ENCODE data around the gene CHD2.
"Not testable (repeated sequence)": the region's sequence is repeated elsewhere in the genome, so short reads cannot be mapped to it uniquely, and the experiment has no call there.

The CHD2 gene

GRCh38 chr15:92899948-92900730 is at the start of gene CHD2:
CHD2 (plus strand) TSS chr15:92900324; CDS start chr15:92901238, 914 bp downstream.
- DNase-seq (ENCODE audit: low read depth, low spot score), result peak; percentile 90

DNA sequence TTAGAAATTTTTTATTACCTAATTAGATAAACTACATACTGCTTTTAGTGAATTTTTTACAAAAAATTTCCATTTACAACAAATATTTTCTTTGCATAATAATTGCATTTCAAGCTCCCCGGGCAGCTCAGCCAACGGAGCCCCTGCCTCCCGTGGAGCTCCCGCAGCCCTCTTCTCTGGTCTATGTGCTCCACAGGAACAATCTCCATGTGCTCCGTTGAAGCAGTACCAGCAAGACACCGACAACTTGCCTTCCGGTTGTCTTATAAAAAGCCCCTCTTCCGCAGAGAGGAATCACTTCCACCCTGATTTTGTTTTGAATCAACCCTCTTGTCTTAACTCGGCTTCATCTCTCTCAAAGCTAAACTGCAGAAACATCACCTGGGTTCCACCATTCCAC is 46.9 kb upstream of the CHD2 start:
- no peak for DNase-seq (ENCODE audit: low read depth, low spot score)

DNA sequence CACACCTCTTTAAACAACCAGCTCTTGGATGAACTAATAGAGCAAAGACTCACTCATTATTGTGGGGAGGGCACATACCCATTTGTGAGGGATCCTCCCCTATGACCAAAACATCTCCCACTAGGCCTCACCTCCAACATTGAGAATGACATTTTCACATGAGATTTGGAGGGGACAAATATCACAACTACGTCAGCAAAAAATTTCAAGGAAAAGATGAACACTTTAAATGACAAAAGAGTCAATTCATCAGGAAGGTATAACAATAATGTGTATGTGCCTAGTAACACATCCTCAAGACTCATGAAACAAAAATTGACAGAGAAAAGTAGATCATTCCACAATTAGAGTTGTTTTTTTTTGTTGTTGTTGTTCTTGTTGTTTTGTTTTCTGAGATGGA is 38.4 kb upstream of the CHD2 start:
- no peak for DNase-seq (ENCODE audit: low read depth, low spot score)

- DNase-seq (ENCODE audit: low read depth, low spot score), result no peak
Observed at GRCh38 chr15:92864127-92864814, 35.9 kb upstream of the CHD2 start.

DNA sequence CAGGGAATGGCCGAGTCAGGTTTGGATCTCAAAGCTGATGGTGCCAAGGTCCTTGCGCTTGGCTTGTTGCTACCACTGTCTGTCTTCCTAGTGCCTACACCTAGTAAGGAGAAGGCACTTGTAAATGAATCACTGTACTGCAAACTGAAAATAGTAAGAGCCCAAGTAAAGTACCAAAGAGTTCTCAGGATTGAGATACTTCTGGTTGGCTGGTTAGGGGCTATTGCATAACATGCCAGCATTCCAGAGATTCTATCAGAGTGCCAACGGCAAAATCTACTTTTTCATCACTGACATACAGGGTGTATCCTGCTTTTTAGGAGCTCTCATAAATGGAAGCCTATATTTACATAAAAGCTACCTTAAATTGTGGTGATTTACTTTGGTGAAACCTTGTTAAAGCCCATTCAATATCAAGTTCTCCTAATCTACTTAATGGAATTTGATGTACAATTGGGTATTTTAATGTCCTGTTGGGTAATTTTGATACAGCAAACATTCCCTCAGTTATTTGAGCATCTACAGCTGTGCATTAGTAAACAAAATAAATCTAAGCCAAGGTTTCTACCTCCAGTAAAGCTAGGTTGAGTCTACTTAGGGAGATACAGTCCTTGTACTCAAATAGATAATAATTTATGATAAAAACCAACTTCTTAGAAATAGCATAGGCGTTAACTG is 30.7 kb upstream of the CHD2 start:
- DNase-seq (ENCODE audit: low read depth, low spot score), result peak; percentile 73

DNA sequence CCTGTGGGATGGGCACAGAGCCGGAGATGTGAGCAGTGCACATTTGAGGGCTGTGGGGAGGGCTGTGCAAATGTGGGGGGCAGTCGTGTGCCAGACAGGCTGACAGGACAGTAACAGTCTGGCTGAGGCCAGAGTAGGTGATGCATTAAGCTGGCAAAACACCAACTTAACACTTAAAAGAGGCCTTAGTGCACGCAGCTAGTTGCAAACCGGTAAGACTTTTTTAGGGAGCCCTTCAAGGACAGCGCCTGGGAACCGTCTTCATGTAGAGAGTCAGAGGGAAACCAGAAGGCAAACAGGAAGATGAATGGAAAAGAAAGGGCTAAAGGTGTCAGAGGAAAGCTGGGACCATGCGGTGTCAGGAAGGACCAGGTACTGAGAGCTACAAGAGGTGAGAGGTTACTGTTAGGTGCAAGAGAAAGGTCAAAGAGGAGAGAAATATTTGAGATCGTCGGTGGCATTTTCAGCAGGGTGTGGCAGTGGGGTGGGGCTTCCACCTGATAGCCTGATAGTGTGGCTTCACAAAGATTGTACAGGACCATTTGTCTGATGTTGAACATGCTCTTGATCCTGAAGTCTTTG is 30.0 kb upstream of the CHD2 start:
- peak; percentile 20 for DNase-seq (ENCODE audit: low read depth, low spot score)

DNA sequence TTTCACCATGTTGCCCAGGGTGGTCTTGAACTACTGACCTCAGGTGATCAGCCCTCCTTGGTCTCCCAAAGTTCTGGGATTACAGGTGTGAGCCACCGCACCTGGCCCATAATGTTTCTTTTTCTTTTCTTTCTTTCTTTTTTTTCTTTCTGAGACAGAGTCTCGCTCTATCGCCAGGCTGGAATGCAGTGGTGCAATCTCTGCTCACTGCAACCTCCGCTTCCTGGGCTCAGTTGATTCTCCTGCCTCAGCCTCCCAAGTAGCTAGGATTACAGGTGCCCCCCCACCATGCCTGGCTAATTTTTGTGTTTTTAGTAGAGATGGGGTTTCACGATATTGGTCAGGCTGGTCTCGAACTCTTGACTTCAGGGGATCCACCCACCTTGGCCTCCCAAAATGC is 27.2 kb upstream of the CHD2 start:
- DNase-seq (ENCODE audit: low read depth, low spot score), result not testable (repeated sequence)

GRCh38 chr15:92877000-92877399 is 23.1 kb upstream of the CHD2 start:
- DNase-seq (ENCODE audit: low read depth, low spot score), result no peak

- DNase-seq (ENCODE audit: low read depth, low spot score), result no peak
Observed at GRCh38 chr15:92877416-92877815, 22.7 kb upstream of the CHD2 start.

- DNase-seq (ENCODE audit: low read depth, low spot score), result no peak
Observed at GRCh38 chr15:92878593-92879053, 21.5 kb upstream of the CHD2 start.

- DNase-seq (ENCODE audit: low read depth, low spot score), result no peak
Observed at GRCh38 chr15:92879949-92880725, 20.0 kb upstream of the CHD2 start.

DNA sequence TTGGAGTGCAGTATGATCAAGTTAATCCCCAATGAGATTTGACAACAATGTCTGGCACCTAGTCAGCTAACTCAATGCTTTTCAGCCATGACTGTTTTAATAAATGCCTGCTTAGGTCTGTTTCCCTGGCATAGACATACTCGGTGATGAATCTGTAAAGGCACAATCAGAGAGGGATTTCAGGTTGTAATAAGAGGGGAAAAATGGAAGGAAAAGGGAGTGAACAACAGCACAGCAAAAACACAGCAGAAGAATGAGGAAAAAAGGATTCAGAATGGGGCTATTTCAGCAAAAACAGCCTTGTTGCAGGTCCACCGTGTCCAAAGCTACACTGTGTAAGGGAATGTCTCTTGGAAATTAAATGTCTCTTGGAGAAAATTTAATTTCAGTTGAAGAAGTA is 19.3 kb upstream of the CHD2 start:
- no peak for DNase-seq (ENCODE audit: low read depth, low spot score)

- peak; percentile 46 for DNase-seq (ENCODE audit: low read depth, low spot score)
Observed at GRCh38 chr15:92881211-92881754, 18.8 kb upstream of the CHD2 start.

DNA sequence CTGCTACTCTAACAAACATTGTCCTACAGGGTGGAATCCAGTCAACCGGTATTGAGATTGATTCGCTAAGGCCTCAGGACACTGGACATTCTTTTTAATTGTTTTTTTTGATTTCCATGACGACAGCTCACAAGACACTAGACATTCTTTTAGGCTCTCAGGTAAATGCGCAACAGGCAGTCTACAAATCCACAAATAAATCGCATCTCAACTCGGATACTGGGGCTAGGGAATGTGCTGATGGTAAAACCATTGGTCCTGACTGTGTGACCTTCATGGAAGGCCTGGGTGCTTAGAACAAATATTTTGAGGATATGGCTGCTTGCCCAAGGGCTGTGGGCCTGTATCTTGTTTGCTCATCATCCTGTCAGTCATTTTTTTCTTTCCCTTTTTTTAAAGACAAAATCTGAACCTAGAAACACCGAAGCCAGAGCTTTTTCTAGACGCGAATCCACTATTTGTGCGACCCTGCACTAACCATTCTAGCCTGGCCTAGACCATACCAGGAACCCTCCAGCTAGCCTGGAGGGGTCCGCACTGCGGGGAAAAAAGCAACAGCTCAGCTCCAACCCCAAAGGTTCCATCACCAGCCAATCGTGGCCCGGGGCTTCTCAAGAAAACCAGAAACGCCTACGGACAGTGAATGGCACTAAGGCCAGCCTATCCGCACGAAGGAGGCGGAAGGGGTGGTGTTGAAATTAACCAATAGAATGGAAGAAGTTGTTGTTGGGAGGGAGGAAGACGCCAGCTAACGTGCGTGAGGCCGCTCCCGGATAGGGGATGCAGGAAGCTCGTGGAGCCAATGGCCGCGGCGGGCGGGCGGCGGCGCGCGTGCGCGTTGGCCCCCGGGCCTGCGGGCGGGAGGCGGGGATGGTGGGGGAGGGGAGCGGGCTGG is 18.1 kb upstream of the CHD2 start:
- peak; percentile 100 for DNase-seq (ENCODE audit: low read depth, low spot score)

DNA sequence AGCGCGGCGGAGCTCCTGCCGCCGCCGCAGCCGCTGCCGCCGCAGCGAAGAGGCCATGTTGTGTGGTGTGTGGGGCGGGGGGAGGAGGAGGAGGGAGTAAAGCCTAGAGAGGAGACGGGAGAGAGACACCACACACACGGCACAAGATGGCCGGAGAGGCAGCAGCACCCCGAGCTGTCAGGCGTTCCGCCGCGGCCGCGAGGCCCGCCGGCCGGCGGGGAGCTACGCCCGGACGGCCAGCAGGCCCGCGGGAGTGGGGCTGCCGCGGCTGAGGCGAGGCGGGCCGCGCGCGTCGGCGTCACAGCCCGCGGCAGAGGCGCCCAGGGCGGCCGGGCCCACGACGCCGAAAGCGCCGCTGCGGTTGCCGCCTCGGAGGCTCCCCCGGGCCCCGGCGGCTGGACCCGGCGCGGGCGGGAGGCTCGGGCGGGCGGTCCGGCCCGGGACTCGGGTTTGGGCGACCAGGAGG is 17.4 kb upstream of the CHD2 start:
- DNase-seq (ENCODE audit: low read depth, low spot score), result no peak

DNA sequence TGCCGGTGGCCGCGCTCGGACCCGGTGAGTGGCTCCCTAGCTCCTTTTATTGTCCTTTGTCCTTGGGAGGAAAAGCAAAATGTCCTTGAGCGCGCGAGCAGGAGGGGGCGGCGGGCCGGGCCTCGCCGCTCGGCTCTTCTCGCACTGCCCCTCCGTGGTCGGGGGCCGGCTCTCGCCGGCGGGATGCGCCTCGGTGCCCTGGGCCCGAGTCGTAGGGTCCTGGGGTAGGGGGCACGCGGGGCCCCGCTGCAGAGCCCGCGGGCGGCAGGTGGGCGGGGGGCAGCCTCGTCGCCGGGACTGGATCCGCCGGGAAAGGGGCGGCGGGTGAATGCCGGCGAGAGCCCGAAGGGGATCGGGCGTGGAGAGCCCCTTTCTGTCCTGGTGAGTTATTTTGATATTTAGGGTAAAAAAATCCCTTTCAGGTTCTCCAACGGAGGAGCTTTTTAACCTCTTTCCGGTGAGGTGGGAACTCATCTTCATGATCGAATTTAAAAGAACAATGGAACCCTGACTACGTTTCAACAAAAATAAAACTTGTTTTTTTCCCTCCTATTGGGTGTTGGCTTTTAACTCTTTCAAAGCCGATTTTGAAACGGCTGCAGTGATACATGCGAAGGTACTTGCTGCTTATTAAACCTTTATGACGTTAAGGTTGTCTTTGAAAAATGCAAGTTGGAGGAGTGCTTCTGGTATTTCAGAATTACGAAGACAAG is 16.8 kb upstream of the CHD2 start:
- DNase-seq (ENCODE audit: low read depth, low spot score), result peak; percentile 50

DNA sequence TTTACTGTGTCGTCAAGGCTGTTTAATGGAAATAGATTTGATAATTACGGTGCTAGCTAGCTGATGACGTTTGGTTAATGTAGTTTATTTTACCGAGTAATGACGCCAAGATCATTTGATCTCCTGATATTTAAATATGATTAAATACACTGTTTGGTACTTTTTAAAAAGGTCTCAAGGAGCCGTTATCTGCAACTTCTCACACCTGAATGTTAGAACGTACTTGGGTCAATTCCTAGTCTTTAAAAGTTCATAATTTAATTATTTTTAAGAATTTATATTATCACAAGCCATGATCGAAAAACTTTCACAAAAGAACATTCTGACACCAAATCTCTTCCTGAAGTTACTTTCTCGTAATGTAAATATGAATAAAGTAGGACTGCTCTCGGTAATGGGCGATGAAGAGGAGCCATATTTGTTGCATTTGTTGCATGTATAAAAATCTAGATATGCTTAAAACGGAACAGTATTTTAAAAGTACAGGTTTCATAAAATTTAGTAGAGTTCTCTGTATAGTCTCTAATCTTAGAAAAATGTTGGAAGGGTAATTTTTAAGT is 16.2 kb upstream of the CHD2 start:
- DNase-seq (ENCODE audit: low read depth, low spot score), result no peak

GRCh38 chr15:92884436-92885223 is 15.5 kb upstream of the CHD2 start:
- peak; percentile 35 for DNase-seq (ENCODE audit: low read depth, low spot score)

Measured in astrocyte of the hippocampus (primary cell).